Renal cortex interstitium (tissue), 11 donors: ENCODE results near the gene VPS36. TPM values are rescaled to one million over a fixed set of nuclear protein-coding genes. Genes with fewer than 3 reads are reported as not detected.
"Not testable (repeated sequence)": the region's sequence is repeated elsewhere in the genome, so short reads cannot be mapped to it uniquely, and the experiment has no call there.

Experiments
- DNase-seq, 11 donors: peaks; one replicate each; pipeline ENCODE4 v3.0.0-alpha.2; 2013; ENCODE audit warnings: low read depth in 9 of 11, low spot score in 4 of 11; ENCODE audit errors: extremely low read depth in 1 of 11
- polyA plus RNA-seq, 3 donors: library from polyadenylated mRNA; unstranded; fragments of 120-200 nt; gene quantifications; one replicate each; pipeline ENCODE4 v1.2.1, GENCODE V29; 2013; ENCODE audit not compliant: insufficient read length in 3 of 3

Gene VPS36
- polyA plus RNA-seq, 3 donors, result 43.3 to 65.3 (median 55.8) TPM

DNA sequence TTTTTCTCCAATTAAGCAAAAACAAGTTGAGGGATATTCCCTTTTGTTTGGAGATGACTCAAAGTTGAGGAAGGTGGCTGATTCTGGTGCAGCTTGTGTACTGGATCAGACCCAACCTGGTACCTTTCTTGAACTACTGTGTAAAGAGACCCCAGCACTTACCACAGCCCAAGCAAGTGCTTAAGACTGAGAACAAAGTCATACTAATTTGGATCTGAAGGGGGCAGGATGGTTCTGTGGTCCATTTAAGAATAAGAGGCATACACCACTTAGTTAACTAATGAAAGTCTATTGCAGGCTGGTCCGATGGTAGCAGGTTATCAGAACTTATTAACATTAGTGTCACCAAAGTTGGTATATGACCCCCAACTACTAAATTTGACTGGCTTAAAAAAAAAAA lies 50.7 kb downstream of the VPS36 start:
- no peak for DNase-seq

DNA sequence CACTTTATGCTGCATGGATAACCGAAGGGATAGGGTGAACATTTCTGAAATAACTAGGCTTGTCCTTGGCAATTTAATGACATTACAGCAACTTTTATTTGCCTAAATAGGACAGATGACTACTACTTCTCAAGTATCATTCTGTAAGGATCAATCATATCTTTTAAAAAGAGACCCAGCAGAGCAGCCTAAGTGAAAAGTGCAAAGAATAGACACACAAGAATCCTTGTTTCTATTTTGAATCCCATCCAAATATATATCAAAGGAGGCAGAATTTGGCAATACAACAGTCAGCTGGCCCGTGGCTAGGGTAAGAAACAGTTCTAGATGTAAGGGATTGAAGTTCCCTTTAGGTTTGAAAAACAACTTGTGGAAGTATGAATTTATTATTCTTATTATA lies 51.4 kb downstream of the VPS36 start:
- no peak for DNase-seq

DNA sequence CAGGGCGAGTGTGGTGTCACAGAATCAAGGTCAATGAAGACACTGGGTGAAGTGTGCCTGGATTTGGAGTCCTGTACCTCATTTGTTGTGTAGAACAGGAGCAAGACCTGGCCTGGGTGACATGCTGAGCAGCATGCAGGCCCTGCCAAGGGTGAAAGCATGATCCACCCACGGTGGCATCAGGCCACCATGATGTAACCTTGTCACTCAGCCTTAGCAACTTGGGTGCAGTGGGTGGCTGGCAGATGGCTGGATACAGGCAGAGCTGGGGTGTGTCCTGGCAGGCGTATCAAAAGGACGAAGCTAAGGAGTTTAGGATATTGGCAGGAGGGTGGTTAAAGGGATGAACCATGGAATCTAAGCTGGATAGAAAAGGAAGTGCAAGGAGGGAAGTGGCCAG lies 54.7 kb downstream of the VPS36 start:
- DNase-seq, result no peak

DNA sequence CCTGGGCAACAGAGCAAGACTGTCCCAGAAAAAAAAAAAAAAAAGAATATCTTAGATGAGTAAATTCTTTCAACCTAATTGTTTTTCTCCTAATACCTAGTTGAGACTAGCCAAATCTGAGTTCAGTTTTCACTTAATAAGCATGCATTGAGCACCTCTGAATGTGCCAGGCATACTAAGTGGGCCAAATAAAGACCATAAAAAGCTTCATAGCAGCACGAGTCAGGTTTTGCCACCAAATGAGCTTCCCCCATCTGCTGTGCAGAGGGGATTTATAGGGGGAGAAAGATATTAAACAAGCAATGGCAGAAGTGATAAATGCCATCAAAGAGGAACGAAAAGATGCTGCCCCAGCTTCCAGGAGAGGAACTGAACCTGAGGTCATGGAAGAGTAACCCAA lies 55.8 kb downstream of the VPS36 start:
- no peak for DNase-seq

DNA sequence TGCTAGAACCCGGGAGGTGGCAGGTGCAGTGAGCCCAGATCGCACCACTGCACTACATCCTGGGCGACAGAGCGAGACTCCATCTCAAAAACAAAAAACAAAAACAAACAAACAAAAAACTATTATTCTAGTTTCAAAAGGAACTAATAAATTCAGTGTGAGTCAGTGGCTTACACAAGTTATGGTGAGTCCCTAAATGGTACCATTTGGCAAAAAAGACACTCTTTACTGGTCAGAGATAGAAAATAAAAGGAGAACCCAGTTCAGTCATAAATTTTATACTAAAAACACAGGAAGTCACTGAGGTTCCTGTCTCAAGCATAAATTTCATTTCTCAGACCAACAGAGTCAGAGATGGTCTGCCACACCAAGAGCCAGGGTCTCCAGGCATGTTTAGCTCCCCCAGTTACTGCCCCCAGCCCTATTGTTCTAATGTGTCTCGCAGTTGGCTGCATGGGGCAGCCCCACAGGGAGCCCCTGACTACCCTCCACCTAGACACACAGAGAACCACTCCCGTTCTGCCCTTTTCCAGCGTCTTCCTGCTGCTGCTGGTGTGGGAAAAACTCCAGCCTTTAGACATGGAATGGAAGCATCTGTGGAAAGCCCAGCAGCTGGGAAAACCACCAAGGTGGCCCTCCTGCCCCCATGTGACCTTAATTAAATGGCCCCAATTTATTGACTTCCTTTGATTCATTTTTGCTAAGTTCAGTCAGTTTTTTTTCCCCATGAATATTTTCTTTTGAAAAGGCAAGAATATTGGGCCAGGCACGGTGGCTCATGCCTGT lies 56.7 kb downstream of the VPS36 start:
- DNase-seq, result no peak

DNA sequence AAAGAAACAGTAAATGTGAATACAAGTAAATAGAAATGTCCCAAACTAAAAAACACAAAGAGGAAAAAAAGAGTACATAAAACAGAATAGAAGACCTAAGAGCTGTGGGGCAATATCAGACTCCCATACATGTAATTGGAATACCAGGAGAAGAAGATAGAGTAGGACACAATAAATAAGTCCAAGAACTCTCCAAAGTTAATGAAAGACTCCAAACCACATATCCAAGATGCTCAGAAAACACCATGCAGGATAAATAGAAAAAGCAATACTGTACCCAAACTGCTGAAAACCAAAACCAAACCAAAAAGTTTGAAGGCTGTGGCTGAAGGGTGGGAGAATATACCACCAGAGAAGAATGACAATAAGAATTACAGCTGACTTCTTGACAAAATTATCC lies 62.7 kb downstream of the VPS36 start:
- DNase-seq, result no peak

DNA sequence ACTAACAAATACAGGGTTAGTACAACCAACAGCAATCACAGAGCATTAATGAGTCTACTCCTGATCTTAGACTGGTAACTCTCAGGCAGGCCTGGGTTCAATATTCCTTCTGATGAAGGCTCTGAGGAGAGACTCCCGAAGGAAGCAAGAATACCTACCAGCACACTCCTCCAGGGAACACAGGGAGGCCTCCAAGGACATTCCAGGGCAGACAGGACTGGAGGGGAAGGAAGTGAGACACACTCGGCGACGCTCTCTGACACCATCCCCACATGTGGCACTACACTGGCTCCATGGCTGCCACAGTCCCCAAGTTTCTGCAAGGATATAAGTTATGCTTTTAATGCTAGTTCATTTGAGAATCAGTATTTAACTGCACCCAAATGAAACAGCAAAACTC lies 64.6 kb downstream of the VPS36 start:
- no peak for DNase-seq

DNA sequence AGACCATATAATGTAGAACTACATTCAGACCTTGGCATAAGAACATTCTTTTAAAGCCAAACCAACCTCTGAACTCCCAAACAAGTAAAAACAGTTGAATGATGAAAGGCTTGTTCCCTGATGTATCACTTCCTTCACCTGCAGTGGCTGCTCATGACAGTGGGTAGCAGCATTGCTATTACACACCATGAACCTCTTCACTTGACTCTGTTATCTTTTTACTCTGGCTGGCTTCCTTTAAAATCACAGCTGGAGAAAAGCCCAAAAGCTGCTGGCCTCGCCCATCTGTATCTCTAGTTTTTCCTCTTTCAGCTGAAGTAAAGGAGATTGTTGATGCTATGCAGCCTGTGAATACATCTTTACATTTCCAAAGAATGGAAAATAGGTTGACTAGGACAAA lies 67.1 kb downstream of the VPS36 start:
- DNase-seq, result no peak

DNA sequence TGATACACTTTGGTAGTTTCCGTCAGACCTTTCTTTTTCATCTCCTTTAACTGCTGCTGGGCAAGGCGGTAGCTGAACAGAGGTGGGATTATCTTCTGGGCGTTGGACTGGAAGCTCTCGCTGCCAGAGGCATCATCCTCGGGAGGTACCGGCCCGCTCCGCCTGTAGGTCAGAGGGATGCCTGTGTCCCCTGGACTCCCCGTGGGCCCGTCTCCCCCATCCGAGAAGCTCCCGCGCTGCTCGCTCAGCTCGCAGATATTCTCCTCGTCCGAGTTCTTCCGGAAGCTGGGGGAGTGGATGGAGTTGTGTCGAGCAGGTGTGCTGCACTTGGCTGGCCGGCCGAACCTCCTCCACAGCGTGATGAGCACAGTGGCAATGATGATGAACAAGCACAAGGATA lies 72.1 kb downstream of the VPS36 start:
- no peak for DNase-seq

DNA sequence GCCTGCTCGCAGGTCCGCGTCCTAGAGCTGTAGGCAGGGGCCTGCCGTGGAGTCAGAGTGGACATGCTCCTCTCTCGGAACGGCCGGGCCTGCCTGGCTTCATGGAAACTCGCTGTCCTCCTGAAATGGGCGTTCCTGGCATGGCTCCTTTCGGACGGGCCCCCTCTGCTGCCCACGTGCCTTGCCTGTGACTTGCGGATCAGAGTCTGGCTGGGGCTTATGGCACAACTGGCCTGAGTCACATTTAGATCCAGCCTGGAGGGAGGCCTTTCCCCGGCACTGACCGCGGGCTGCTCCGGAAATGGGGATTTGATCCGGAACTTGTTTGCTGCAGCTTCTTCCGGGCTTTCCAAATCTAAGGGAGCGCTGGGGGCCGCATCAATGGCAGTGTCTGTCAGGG lies 72.5 kb downstream of the VPS36 start:
- no peak for DNase-seq

DNA sequence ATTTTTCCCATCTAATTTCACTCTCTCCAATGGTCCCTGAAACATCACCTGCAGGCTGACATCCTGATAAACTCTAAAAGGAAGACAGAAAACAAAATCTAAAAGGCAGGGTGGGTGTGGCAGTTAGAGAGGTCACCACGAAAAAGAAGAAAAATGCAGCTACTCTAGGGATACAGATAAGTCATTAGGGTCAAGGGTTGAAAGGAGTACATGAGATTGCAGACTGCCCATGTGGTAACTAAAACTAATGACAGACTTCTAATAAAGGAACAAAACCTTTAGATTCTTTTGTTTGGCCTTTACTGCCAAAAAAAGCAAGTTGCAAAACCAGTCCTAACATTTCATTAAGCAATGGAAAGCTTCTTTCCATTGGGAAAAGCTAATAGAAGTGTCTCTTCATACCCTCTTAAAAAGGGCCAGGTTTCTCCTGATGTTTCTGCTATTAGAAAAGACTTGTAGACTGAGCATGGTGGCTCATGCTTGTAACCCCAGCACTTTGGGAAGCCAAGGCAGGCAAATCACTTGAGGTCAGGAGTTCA lies 75.5 kb downstream of the VPS36 start:
- no peak for DNase-seq

DNA sequence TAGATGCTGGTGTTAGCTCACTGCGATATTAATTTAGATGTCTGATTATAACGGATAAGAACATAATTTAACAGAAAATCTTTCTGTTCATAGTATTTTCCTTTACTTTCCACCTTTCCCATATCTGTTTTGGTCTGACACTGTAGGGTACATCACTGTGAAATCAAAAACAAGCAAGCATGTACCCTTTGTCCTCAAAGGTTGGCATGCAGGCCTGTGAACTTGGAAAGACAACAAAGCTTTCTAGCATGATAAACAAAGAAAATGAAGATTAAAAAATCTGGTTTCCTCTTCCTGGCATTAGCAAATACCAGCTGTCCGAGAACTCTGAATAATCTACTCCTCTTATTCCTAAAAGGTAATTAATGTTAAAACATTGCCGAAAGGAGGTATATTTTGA lies 76.0 kb downstream of the VPS36 start:
- no peak for DNase-seq

DNA sequence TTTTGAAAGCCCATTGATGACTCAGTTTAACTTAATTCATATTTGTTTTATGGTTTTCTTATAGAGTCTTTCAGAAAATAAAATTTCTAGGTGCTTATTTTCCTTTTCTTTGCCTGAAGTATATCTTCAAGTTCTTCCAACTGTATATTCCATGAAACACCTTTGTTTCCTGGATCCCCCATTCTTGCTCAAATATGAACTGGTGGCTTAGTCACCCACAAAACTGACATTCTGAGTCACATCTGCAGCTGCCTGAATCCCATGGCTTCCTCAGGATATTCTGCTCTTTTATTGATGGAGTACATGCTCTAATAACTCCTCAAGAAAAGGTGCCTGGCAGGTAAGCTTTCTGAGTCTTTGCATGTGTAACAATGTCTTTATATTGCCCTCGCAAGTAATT lies 77.2 kb downstream of the VPS36 start:
- DNase-seq, result not testable (repeated sequence)

DNA sequence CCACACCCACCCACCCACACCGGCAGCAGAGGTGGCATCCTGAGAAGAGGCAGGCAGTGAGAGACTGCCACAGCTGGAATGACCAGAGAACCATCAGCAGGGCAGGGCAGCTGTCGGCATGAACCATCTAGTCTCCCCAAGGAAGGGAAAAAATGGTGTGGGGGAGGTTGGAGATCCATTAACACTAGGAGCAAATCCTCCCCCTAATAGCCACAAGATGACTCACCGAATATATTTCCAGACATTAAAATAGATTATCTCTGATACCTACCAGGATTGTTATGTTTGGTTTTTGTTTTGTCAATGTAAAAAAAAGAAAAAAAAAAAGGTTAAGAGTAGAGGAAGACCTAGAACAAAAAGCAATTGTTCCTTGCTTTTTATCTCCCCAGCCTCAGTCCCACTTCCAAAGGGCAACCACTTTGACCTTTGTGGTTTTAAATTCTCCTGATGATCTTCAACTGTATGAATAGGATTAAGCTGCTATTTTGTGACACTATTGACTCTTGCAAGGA lies 78.6 kb downstream of the VPS36 start:
- DNase-seq, result no peak

DNA sequence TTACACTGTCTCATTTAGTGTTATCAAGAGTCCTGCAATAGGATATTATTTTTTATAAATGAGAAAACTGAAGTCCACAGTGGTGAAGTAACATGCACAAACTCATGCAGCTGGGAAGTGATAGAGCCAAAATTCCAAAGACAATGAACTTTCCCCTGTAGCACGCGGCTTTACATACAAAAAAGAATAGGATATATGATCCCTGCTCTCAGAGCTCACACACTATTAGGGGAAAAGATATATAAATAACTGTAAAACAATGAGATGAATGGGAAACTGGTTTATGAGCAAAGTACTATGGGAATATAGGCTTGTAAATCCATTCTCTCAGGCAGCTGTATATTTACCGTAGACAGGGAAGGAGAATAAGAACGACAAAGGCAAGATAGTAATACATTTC lies 84.1 kb downstream of the VPS36 start:
- DNase-seq, result no peak

Other genes with a start within 250 kb of the VPS36 start
- gene THSD1, start 44.5 kb downstream of the VPS36 start, polyA plus RNA-seq, result 1 to 10 TPM; 6.5 to 7.3 (median 7.1) TPM
- gene CKAP2, start 4.8 kb upstream of the VPS36 start, polyA plus RNA-seq, result 10 to 100 TPM; 48.3 to 63.3 (median 57.9) TPM
- gene HNRNPA1L2, start 191.8 kb upstream of the VPS36 start, polyA plus RNA-seq, result 10 to 100 TPM; 22.9 to 25.5 (median 24.2) TPM
- gene SUGT1, start 202.2 kb upstream of the VPS36 start, polyA plus RNA-seq, result 10 to 100 TPM; 53.7 to 65.0 (median 57.1) TPM